Activated CD8-positive, alpha-beta memory T cell treated with anti-CD3 and anti-CD28 coated beads for 24 hours (primary cell): ENCODE results near the gene VSTM5.

Source experiments
- DNase-seq: peaks from one replicate; pipeline ENCODE4 v3.0.0-alpha.2; 2020

Gene VSTM5

GRCh38 chr11:93842034-93842433, 8.4 kb downstream of the VSTM5 start:
- no peak for DNase-seq

GRCh38 chr11:93841446-93841845, 9.0 kb downstream of the VSTM5 start:
- DNase-seq: no peak

- DNase-seq: no peak
Measured at GRCh38 chr11:93840981-93841380, 9.4 kb downstream of the VSTM5 start.

- DNase-seq: no peak
Measured at GRCh38 chr11:93840180-93840579, 10.2 kb downstream of the VSTM5 start.

GRCh38 chr11:93838967-93839366, 11.5 kb downstream of the VSTM5 start:
- no peak for DNase-seq

- DNase-seq: no peak
Measured at GRCh38 chr11:93832780-93833179, 17.6 kb downstream of the VSTM5 start.

- DNase-seq: no peak
Measured at GRCh38 chr11:93831343-93832127, 18.9 kb downstream of the VSTM5 start.

GRCh38 chr11:93829598-93829997, 20.8 kb downstream of the VSTM5 start:
- DNase-seq: no peak

- no peak for DNase-seq
Measured at GRCh38 chr11:93827363-93827762, 23.1 kb downstream of the VSTM5 start.

- no peak for DNase-seq
Measured at GRCh38 chr11:93823210-93823609, 27.2 kb downstream of the VSTM5 start.

GRCh38 chr11:93822359-93822758, 28.1 kb downstream of the VSTM5 start:
- no peak for DNase-seq

- DNase-seq: no peak
Measured at GRCh38 chr11:93821617-93822016, 28.8 kb downstream of the VSTM5 start.

GRCh38 chr11:93820847-93821246, 29.6 kb downstream of the VSTM5 start:
- DNase-seq: no peak

- no peak for DNase-seq
Measured at GRCh38 chr11:93819966-93820695, 30.3 kb downstream of the VSTM5 start.

- no peak for DNase-seq
Measured at GRCh38 chr11:93817426-93818348, 32.7 kb downstream of the VSTM5 start.

GRCh38 chr11:93814966-93815633, 35.3 kb downstream of the VSTM5 start:
- no peak for DNase-seq

GRCh38 chr11:93813974-93814373, 36.4 kb downstream of the VSTM5 start:
- DNase-seq: no peak

- DNase-seq: no peak
Measured at GRCh38 chr11:93807980-93808379, 42.4 kb downstream of the VSTM5 start.

- no peak for DNase-seq
Measured at GRCh38 chr11:93804879-93805278, 45.5 kb downstream of the VSTM5 start.

- DNase-seq: no peak
Measured at GRCh38 chr11:93801366-93801765, 49.1 kb downstream of the VSTM5 start.

- no peak for DNase-seq
Measured at GRCh38 chr11:93796441-93797231, 53.8 kb downstream of the VSTM5 start.

- DNase-seq: no peak
Measured at GRCh38 chr11:93791493-93791892, 58.9 kb downstream of the VSTM5 start.
